Vagina (tissue), 2 donors: Measurements from ENCODE around the gene SLC9C1. TPM values are rescaled to one million over a fixed set of nuclear protein-coding genes. Genes with fewer than 3 reads are reported as not detected.

Experiments used
- DNase-seq, 2 donors: peaks; one replicate each; pipeline ENCODE4 v3.0.0-alpha.2; 2017; ENCODE audit errors: extremely low spot score in 2 of 2
- H3K27ac ChIP-seq: fragments of 200-600 bp; sonication (generic); one replicate; pipeline ENCODE4 v1.5.1; 2019
- H3K27me3 ChIP-seq: fragments of 200-600 bp; sonication (generic); one replicate; pipeline ENCODE4 v1.5.1; 2019
- H3K36me3 ChIP-seq, 2 donors: fragments of 200-600 bp; sonication (generic); one replicate each; pipeline ENCODE4 v1.5.1; 2017 to 2019
- H3K4me1 ChIP-seq: fragments of 200-600 bp; sonication (generic); one replicate; pipeline ENCODE4 v1.5.1; 2019
- H3K4me3 ChIP-seq, 2 donors: fragments of 200-600 bp; sonication (generic); 1 replicate in 1 of 2; 2 replicates in 1 of 2; pipeline ENCODE4 v1.5.1; 2016 to 2019
- H3K9me3 ChIP-seq: fragments of 200-600 bp; sonication (generic); one replicate; pipeline ENCODE4 v1.5.1; 2019
- CTCF ChIP-seq, 3 experiments: fragments of 450-650 bp in 2 of 3; fragments of 200-600 bp in 1 of 3; sonication (generic) in 1 of 3; IDR thresholded peaks; one replicate each; pipeline ENCODE4 v1.5.1; 2017 to 2019; ENCODE audit warnings: antibody characterized with exemption in 3 of 3, mild to moderate bottlenecking in 2 of 3, moderate library complexity in 2 of 3
- POLR2A ChIP-seq, 2 donors: fragments of 450-650 bp; IDR thresholded peaks; one replicate each; pipeline ENCODE4 v1.6.1; 2017; ENCODE audit warnings: antibody characterized with exemption in 2 of 2, mild to moderate bottlenecking in 2 of 2, moderate library complexity in 2 of 2
- POLR2AphosphoS5 ChIP-seq, 2 donors: sonication (generic); formaldehyde crosslinking; IDR thresholded peaks; one replicate each; pipeline ENCODE4 v1.9.0; 2017; ENCODE audit warnings: antibody characterized with exemption in 2 of 2, mild to moderate bottlenecking in 2 of 2, low read depth in 1 of 2; ENCODE audit not compliant: insufficient read depth in 1 of 2
- intact Hi-C: fragments of 100-400 bp; cut with DNase I; formaldehyde crosslinking; loops from one replicate; pipeline ENCODE4 v1.15.1; 2023
- total RNA-seq: library from RNA; depleted of rRNA; stranded (reverse); fragments of >200 nt; gene quantifications from one replicate; pipeline ENCODE4 v1.2.3, GENCODE V29; 2016

Gene SLC9C1
- total RNA-seq, 1 donor from 2014 or later = not detected

GRCh38 chr3:112302881-112303763 is 9.1 kb upstream of the SLC9C1 start:
- H3K36me3 ChIP-seq = no peaks in the 10 kb centered on the region
- TF ChIP-seq CTCF (IDR thresholded peaks at IDR 0.05) = no peak
- no peak for TF ChIP-seq POLR2AphosphoS5 (IDR thresholded peaks at IDR 0.05; ENCODE audit: insufficient read depth in 1 of 2, low read depth in 1 of 2)
- no peak for TF ChIP-seq POLR2A (IDR thresholded peaks at IDR 0.05)
- no peaks in the 10 kb centered on the region for H3K9me3 ChIP-seq
- H3K4me1 ChIP-seq = peaks cover 18% of the 10 kb centered on the region
- H3K27ac ChIP-seq = no peak overlapping the region
- H3K27me3 ChIP-seq = no peaks in the 10 kb centered on the region
- no peak for DNase-seq
- intact Hi-C loops = no loop called here
- peak overlapping the region; percentile 46 to 51 for H3K4me3 ChIP-seq

- DNase-seq = no peak
- Histone ChIP-seq H3K27me3 (no peaks in the 10 kb centered on the region), H3K4me3 (peak overlapping the region in 1 of 2 donors; percentile 46), H3K4me1 (peaks cover 18% of the 10 kb centered on the region), H3K9me3 (no peaks in the 10 kb centered on the region), H3K36me3 (no peaks in the 10 kb centered on the region), H3K27ac (no peak overlapping the region)
- intact Hi-C loops = no loop called here
- TF ChIP-seq POLR2AphosphoS5 (IDR thresholded peaks at IDR 0.05; ENCODE audit: insufficient read depth in 1 of 2, low read depth in 1 of 2) (no peak), POLR2A (IDR thresholded peaks at IDR 0.05) (no peak), CTCF (IDR thresholded peaks at IDR 0.05) (no peak)
These were observed 8.3 kb upstream of the SLC9C1 start for GRCh38 chr3:112302150-112302830.

GRCh38 chr3:112298781-112299180 is 4.8 kb upstream of the SLC9C1 start:
- no peak for TF ChIP-seq POLR2AphosphoS5 (IDR thresholded peaks at IDR 0.05; ENCODE audit: insufficient read depth in 1 of 2, low read depth in 1 of 2)
- Histone ChIP-seq H3K27me3 (no peaks in the 10 kb centered on the region), H3K36me3 (no peaks in the 10 kb centered on the region), H3K9me3 (no peaks in the 10 kb centered on the region), H3K4me1 (peaks cover 11% of the 10 kb centered on the region), H3K27ac (no peak overlapping the region), H3K4me3 (no peak overlapping the region)
- no peak for DNase-seq
- intact Hi-C loops = loop anchor here (10.0 kb wide), 1 partner anchor 216 kb away; no protein-coding TSS in a partner anchor

GRCh38 chr3:112297714-112298113 is 3.7 kb upstream of the SLC9C1 start:
- no peaks in the 10 kb centered on the region for H3K9me3 ChIP-seq
- no peak overlapping the region for H3K4me3 ChIP-seq
- TF ChIP-seq POLR2AphosphoS5 (IDR thresholded peaks at IDR 0.05; ENCODE audit: insufficient read depth in 1 of 2, low read depth in 1 of 2) (no peak), POLR2A (IDR thresholded peaks at IDR 0.05) (no peak)
- no peaks in the 10 kb centered on the region for H3K36me3 ChIP-seq
- H3K4me1 ChIP-seq = peaks cover under 1% of the 10 kb centered on the region
- no peak for DNase-seq
- intact Hi-C loops = loop anchor here (10.0 kb wide), 1 partner anchor 217 kb away; no protein-coding TSS in a partner anchor
- H3K27me3 ChIP-seq = no peaks in the 10 kb centered on the region
- no peak overlapping the region for H3K27ac ChIP-seq

- DNase-seq = no peak
- Histone ChIP-seq H3K36me3 (no peaks in the 10 kb centered on the region), H3K27ac (no peak overlapping the region), H3K4me3 (no peak overlapping the region), H3K9me3 (no peaks in the 10 kb centered on the region), H3K27me3 (no peaks in the 10 kb centered on the region), H3K4me1 (no peaks in the 10 kb centered on the region)
- intact Hi-C loops = no loop called here
- no peak for TF ChIP-seq CTCF (IDR thresholded peaks at IDR 0.05)
- no peak for TF ChIP-seq POLR2AphosphoS5 (IDR thresholded peaks at IDR 0.05; ENCODE audit: insufficient read depth in 1 of 2, low read depth in 1 of 2)
- no peak for TF ChIP-seq POLR2A (IDR thresholded peaks at IDR 0.05)
These were observed 5.0 kb downstream of the SLC9C1 start for GRCh38 chr3:112289011-112289410.
